Omental fat pad (tissue), 4 donors: ENCODE data around the gene TMEM255B. TPM values are rescaled to one million over a fixed set of nuclear protein-coding genes. Genes with fewer than 3 reads are reported as not detected.

Experiments
- ATAC-seq: fragments of 150-250 bp; one replicate; pipeline ENCODE4 v1.9.1; 2016; ENCODE audit warnings: mild to moderate bottlenecking, moderate library complexity; ENCODE audit not compliant: low FRiP score
- DNase-seq: peaks from one replicate; pipeline ENCODE4 v3.0.0-alpha.2; 2019; ENCODE audit warnings: low spot score
- total RNA-seq, 4 donors: library from RNA; depleted of rRNA; stranded (reverse); fragments of >200 nt; gene quantifications; one replicate each; pipeline ENCODE4 v1.1.0, GENCODE V29; 2016
- TF ChIP-seq, protein P1 (sequence below), 3 donors: fragments of 450-650 bp; IDR thresholded peaks; one replicate each; pipeline ENCODE4 v1.5.1; 2016 to 2017; ENCODE audit warnings: antibody characterized with exemption in 3 of 3, mild to moderate bottlenecking in 3 of 3, moderate library complexity in 2 of 3

The TMEM255B gene
- total RNA-seq, 4 donors from 2014 or later, result 2.7 to 19.1 (median 11.7) TPM

DNA sequence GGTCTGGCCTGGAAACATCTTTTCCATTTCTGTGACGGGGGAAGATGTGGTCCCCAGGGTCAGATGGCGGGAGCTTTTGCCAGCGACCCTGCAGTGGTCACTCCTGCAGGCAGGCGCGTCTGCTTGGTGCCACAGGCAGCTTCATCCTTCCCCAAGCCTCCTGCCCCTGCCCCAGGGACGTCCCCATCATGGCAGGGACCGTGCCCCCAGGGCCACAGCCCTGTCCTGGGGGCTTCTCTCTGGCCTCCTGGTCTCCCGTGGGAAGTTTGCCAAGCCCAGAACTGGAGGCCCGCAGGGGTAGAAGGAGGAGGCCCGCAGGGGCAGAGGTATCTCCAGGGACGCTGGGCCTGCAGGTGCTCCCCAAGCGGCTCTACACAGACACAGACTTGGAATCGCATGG, 47.5 kb downstream of the TMEM255B start:
- ATAC-seq (no peak), DNase-seq (no peak)
- TF ChIP-seq, protein P1, sequence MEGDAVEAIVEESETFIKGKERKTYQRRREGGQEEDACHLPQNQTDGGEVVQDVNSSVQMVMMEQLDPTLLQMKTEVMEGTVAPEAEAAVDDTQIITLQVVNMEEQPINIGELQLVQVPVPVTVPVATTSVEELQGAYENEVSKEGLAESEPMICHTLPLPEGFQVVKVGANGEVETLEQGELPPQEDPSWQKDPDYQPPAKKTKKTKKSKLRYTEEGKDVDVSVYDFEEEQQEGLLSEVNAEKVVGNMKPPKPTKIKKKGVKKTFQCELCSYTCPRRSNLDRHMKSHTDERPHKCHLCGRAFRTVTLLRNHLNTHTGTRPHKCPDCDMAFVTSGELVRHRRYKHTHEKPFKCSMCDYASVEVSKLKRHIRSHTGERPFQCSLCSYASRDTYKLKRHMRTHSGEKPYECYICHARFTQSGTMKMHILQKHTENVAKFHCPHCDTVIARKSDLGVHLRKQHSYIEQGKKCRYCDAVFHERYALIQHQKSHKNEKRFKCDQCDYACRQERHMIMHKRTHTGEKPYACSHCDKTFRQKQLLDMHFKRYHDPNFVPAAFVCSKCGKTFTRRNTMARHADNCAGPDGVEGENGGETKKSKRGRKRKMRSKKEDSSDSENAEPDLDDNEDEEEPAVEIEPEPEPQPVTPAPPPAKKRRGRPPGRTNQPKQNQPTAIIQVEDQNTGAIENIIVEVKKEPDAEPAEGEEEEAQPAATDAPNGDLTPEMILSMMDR (IDR thresholded peaks at IDR 0.05), result no peak

DNA sequence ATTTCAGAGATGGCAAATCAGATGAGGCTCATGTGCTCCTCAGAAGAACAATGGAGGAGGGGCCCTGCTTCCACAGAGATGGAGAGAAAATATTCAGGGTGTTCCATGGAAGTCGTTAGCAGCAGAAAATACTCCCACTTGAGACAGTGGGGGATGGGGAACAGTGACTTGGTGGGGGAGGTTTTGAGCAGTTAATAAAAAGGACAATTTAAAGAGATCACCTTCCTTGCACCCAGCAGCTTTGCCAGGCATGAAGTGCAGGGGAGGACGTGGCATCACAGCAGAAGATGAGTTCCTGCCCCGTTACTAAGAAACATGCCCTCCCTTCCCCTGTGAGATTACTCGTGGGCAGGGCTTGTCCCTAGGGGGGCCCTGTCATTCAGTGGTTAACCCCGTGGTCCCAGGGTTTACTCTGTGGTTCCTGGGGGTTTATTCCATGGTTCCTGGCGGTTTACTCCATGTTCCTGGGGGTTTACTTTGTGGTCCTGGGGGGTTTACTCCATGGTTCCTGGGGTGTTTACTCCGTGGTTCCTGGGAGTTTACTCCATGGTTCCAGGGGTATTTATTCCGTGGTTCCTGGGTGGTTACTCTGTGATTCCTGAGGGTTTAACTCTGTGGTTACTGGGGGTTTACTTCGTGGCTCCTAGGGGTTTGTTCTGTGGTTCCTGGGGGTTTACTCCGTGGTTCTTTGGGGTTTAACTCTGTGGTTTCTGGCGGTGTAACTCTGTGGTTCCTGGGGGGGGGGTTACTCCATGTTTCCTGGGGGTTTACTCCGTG, 49.2 kb downstream of the TMEM255B start:
- no peak for DNase-seq
- TF ChIP-seq, protein P1 (IDR thresholded peaks at IDR 0.05), result no peak

DNA sequence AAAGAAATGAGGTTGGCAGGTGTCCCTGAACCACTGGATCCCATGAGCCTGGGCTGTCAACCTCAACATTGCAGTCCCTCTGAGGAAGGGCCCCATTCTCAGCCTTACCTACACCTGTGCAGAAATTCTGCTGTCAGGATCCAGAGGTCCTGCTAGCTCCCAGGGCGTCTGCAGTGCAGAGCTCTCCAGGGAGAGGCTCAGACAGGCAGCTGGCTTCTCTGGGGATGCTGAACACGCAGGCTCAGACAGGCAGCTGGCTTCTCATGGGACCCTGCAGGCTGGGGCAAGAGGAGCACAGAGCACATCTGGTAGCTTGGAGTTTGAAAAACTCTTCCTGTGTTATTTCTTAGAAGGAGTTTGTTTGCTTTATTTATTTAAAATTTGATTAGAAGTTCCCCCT, 50.9 kb downstream of the TMEM255B start:
- TF ChIP-seq, protein P1 (IDR thresholded peaks at IDR 0.05), result no peak
- no peak for DNase-seq
- ATAC-seq, result no peak

More for the DNA sequence above, 49.2 kb downstream of the TMEM255B start:
- no peak for ATAC-seq

DNA sequence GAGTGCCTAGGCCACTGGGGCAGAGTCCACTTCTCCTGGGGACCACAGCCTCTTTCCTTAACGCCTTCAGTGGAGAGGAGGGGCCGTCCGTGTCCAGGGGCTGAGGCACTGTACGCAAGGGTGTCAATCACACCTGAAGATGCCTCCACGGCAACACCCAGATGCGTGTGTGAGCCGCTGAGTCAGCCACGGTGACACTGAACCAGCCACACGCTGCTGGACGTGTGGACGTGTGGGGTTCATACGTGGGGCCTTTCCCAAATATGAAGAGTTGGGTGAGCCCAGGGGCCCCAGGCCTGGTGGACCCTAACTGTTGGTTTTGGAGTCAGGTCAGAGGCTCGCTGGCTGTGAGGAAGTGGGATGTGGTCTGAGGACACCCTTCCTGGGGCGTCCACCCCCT, 51.6 kb downstream of the TMEM255B start:
- DNase-seq (no peak), ATAC-seq (no peak)
- TF ChIP-seq, protein P1 (IDR thresholded peaks at IDR 0.05), result no peak

DNA sequence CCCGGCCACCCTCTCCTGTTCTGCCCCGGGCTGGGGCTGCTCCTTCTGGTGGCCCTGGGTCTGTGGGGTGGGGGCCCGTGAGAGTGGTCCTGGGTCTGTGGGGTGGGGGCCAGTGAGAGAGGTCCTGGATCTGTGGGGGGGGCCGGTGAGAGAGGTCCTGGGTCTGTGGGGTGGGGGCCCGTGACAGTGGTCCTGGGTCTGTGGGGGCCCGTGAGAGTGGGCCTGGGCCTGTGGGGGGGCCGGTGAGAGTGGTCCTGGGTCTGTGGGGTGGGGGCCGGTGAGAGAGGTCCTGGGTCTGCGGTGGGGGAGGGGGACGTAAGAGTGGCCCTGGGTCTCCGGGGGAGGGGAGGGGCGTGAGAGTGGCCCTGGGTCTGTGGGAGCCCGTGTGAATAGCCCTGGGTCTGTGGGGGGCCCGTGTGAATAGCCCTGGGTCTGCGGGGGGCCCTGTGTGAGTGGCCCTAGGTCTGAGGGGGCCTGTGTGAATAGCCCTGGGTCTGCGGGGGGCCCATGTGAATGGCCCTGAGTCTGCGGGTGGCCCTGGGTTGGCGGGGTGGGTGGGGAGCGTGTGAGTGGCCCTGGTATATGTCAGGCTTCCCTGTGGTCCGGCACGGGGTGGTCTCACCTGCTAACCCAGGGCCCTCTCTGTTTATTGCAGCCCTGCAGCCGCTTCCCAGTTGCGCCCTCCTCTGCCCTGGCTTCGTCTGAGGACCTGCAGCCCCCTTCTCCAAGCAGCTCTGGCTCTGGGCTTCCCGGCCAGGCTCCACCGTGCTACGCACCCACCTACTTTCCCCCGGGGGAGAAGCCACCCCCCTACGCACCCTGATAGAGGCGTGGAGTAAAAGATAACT, 52.3 kb downstream of the TMEM255B start:
- no peak for ATAC-seq
- TF ChIP-seq, protein P1 (IDR thresholded peaks at IDR 0.05), result no peak
- DNase-seq, result no peak

DNA sequence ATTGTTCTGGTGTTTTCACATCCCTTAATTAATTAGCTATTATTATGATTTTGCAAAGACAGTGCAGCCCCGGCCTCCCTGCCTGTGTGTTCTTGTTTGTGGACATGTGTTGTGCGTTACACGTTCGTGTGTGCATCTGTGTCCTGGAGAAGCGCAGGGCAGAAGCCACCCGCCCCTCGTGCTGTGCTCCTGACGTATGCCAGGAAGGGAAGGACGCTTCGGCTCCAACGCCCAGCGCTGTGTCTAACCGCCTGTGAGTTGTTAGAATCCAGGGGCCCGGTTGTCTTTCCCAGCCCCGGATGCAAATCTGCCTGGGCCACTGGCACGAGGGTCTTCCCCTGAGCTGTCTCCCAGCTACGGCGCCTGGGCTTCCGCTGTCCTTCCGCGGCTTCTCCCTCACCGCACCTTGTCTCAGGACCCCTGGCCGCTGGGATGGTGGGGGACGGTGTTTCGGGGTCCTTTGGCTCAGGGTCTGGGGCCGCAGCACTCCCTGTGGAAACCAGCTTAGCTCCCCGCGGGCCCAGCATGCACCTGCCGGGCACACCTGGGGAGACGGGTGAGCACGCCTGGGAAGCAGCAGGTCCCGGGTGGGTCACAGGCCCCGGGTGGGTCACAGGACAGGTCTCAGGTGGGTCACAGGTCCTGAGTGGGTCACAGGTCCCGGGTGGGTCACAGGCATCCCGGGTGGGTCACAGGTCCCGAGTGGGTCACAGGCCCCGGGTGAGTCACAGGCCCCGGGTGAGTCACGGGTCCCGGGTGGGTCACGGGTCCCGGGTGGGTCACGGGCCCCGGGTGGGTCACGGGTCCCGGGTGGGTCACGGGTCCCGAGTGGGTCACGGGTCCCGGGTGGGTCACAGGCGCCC, 53.4 kb downstream of the TMEM255B start:
- DNase-seq, result no peak
- no peak for ATAC-seq
- TF ChIP-seq, protein P1 (IDR thresholded peaks at IDR 0.05), result no peak
